RWPE1 (cell line): Measurements from ENCODE around the gene DOCK9.

ENCODE experiments used
- CTCF ChIA-PET: fragments of 350-600 bp; sonication (Branson Sonifier 250); formaldehyde crosslinking; extraction: SDS; loops from one replicate; lab custom pipeline; 2021; lab: Yijun Ruan, JAX
- POLR2A ChIA-PET: fragments of 400-600 bp; formaldehyde crosslinking; extraction: SDS; loops from one replicate; lab custom pipeline; 2020; ENCODE audit warnings: antibody characterized with exemption; ENCODE audit not compliant: low non-redundant PET; lab: Yijun Ruan, JAX
- DNase-seq: peaks from one replicate; pipeline ENCODE4 v3.0.0; 2012; ENCODE audit warnings: low spot score
- H3K27ac ChIP-seq: fragments of 450-650 bp; 2 replicates; pipeline ENCODE4 v1.5.1; 2017
- TF ChIP-seq, protein P1 (sequence below): fragments of 450-650 bp; conservative IDR thresholded peaks from 2 replicates; pipeline ENCODE4 v1.5.1; 2017; ENCODE audit warnings: low read depth, mild to moderate bottlenecking

Gene DOCK9

DNA sequence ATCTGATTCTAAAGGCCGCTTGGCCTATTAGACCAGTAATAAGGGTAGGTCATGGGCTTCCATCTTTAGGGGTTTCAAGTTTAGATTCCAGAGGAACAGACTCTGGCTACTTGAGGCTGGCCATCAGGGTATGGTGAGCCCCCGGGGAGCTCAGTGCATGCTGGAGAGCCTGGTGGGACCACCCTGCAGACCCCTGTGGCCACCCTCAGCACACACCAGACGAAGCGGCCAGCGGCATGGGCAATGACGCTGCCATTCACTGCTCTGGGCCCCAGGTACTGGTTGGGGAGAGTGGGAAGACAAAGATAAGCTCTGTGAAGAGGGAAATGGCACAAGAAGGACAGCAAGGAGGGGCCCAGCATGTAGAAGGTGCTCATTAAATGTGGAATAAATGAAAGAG, 126.6 kb downstream of the DOCK9 start:
- DNase-seq, result no peak
- no peak overlapping the region for H3K27ac ChIP-seq
- ChIA-PET CTCF (interaction anchor here (0.6 to 0.8 kb wide), 3 partner anchors 8 to 718 kb away, joined by 3 read pairs; no protein-coding TSS in a partner anchor), POLR2A (no interaction called here)
- TF ChIP-seq, protein P1, sequence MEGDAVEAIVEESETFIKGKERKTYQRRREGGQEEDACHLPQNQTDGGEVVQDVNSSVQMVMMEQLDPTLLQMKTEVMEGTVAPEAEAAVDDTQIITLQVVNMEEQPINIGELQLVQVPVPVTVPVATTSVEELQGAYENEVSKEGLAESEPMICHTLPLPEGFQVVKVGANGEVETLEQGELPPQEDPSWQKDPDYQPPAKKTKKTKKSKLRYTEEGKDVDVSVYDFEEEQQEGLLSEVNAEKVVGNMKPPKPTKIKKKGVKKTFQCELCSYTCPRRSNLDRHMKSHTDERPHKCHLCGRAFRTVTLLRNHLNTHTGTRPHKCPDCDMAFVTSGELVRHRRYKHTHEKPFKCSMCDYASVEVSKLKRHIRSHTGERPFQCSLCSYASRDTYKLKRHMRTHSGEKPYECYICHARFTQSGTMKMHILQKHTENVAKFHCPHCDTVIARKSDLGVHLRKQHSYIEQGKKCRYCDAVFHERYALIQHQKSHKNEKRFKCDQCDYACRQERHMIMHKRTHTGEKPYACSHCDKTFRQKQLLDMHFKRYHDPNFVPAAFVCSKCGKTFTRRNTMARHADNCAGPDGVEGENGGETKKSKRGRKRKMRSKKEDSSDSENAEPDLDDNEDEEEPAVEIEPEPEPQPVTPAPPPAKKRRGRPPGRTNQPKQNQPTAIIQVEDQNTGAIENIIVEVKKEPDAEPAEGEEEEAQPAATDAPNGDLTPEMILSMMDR, result no peak

GRCh38 chr13:98848746-98849145, 129.1 kb downstream of the DOCK9 start:
- CTCF ChIA-PET, result interaction anchor here (0.7 to 1.2 kb wide), 2 partner anchors 9 to 328 kb away, joined by 3 to 5 read pairs; no protein-coding TSS in a partner anchor
- POLR2A ChIA-PET, result no interaction called here
- no peak for DNase-seq
- no peak overlapping the region for H3K27ac ChIP-seq
- TF ChIP-seq, protein P1, result no peak

DNA sequence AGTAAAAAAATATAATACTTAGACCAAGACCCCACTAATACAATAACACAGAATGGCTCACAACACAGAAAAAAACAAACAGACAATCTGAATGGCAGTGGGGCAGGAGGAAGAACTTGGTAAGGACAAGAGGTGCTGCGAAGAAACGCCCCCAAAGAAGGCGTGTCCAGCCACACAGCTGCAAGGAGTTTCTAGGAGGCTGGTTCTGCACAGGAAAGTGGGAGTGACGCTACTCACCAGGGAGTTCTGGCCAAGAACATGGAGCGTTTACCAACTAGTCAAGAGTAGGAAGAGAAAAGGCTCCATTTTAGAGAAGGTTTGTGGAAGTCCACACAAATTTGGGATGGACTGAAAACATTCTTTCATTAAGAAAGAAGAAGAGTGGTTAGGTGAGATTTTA, 130.1 kb downstream of the DOCK9 start:
- no peak overlapping the region for H3K27ac ChIP-seq
- no peak for DNase-seq
- CTCF ChIA-PET, result no interaction called here
- POLR2A ChIA-PET, result no interaction called here
- TF ChIP-seq, protein P1, result no peak

DNA sequence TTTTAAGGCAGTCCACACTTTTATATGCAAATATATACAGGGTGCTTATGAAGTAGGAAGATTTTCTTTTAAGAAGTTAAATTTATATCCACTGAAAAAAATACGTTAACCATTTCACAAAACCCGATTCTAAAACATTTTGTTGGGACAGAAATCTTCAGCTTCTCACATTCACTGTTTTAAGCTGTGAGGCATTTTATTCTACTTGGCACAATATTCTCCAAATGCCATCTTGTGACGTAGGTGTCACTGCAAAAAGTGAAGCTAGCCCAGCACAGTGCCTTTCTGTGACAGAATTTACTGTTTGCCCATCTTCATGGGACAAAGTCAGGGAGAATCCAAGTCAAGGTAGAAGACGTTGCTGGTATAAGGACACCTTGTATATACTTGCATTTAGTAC, 130.9 kb downstream of the DOCK9 start:
- CTCF ChIA-PET, result no interaction called here
- POLR2A ChIA-PET, result no interaction called here

GRCh38 chr13:98846521-98846920, 131.3 kb downstream of the DOCK9 start:
- CTCF ChIA-PET, result no interaction called here
- TF ChIP-seq, protein P1, result no peak
- POLR2A ChIA-PET, result no interaction called here
- no peak overlapping the region for H3K27ac ChIP-seq
- no peak for DNase-seq

More for the DNA sequence above, 130.9 kb downstream of the DOCK9 start:
- TF ChIP-seq, protein P1, result no peak
- no peak overlapping the region for H3K27ac ChIP-seq
- DNase-seq, result no peak

GRCh38 chr13:98845742-98846141, 132.1 kb downstream of the DOCK9 start:
- no peak overlapping the region for H3K27ac ChIP-seq
- ChIA-PET POLR2A (no interaction called here), CTCF (interaction anchor here (0.6 kb wide), 1 partner anchor 12 kb away, joined by 3 read pairs; no protein-coding TSS in a partner anchor)
- TF ChIP-seq, protein P1, result no peak
- no peak for DNase-seq
